CD4-positive, alpha-beta T cell treated with Interleukin-15 for 4 hours (primary cell): ENCODE data around the gene MICU1.
"Not testable (repeated sequence)": the region's sequence is repeated elsewhere in the genome, so short reads cannot be mapped to it uniquely, and the experiment has no call there.

Experiments
- DNase-seq: peaks from one replicate; pipeline ENCODE4 v3.0.0-alpha.2; 2020; ENCODE audit warnings: low spot score

Gene MICU1

GRCh38 chr10:72557362-72557761 lies 68.5 kb downstream of the MICU1 start:
- DNase-seq: no peak

- DNase-seq: no peak
Measured at GRCh38 chr10:72552857-72553256, 73.0 kb downstream of the MICU1 start.

- no peak for DNase-seq
Measured at GRCh38 chr10:72550239-72550638, 75.6 kb downstream of the MICU1 start.

- DNase-seq: no peak
Measured at GRCh38 chr10:72545546-72545945, 80.3 kb downstream of the MICU1 start.

GRCh38 chr10:72543855-72544254 lies 82.0 kb downstream of the MICU1 start:
- DNase-seq: not testable (repeated sequence)

GRCh38 chr10:72542396-72542815 lies 83.5 kb downstream of the MICU1 start:
- no peak for DNase-seq

GRCh38 chr10:72541337-72541736 lies 84.5 kb downstream of the MICU1 start:
- no peak for DNase-seq

GRCh38 chr10:72540193-72540807 lies 85.6 kb downstream of the MICU1 start:
- DNase-seq: no peak

- DNase-seq: no peak
Measured at GRCh38 chr10:72539137-72539536, 86.7 kb downstream of the MICU1 start.

- DNase-seq: no peak
Measured at GRCh38 chr10:72525689-72526088, 100.2 kb downstream of the MICU1 start.

GRCh38 chr10:72525277-72525676 lies 100.6 kb downstream of the MICU1 start:
- no peak for DNase-seq

- no peak for DNase-seq
Measured at GRCh38 chr10:72524489-72524888, 101.4 kb downstream of the MICU1 start.

GRCh38 chr10:72523932-72524396 lies 101.9 kb downstream of the MICU1 start:
- no peak for DNase-seq

GRCh38 chr10:72523062-72523461 lies 102.8 kb downstream of the MICU1 start:
- no peak for DNase-seq

GRCh38 chr10:72517244-72517643 lies 108.6 kb downstream of the MICU1 start:
- no peak for DNase-seq

GRCh38 chr10:72515455-72515854 lies 110.4 kb downstream of the MICU1 start:
- no peak for DNase-seq

GRCh38 chr10:72513910-72514309 lies 112.0 kb downstream of the MICU1 start:
- DNase-seq: no peak

- no peak for DNase-seq
Measured at GRCh38 chr10:72511459-72511858, 114.4 kb downstream of the MICU1 start.

- DNase-seq: no peak
Measured at GRCh38 chr10:72509941-72510340, 115.9 kb downstream of the MICU1 start.

- no peak for DNase-seq
Measured at GRCh38 chr10:72509206-72509799, 116.6 kb downstream of the MICU1 start.

- DNase-seq: no peak
Measured at GRCh38 chr10:72508033-72508432, 117.8 kb downstream of the MICU1 start.

GRCh38 chr10:72506474-72506873 lies 119.4 kb downstream of the MICU1 start:
- DNase-seq: no peak

GRCh38 chr10:72505435-72505834 lies 120.4 kb downstream of the MICU1 start:
- no peak for DNase-seq
